ENCODE results near the gene CDC42BPB.

DNA sequence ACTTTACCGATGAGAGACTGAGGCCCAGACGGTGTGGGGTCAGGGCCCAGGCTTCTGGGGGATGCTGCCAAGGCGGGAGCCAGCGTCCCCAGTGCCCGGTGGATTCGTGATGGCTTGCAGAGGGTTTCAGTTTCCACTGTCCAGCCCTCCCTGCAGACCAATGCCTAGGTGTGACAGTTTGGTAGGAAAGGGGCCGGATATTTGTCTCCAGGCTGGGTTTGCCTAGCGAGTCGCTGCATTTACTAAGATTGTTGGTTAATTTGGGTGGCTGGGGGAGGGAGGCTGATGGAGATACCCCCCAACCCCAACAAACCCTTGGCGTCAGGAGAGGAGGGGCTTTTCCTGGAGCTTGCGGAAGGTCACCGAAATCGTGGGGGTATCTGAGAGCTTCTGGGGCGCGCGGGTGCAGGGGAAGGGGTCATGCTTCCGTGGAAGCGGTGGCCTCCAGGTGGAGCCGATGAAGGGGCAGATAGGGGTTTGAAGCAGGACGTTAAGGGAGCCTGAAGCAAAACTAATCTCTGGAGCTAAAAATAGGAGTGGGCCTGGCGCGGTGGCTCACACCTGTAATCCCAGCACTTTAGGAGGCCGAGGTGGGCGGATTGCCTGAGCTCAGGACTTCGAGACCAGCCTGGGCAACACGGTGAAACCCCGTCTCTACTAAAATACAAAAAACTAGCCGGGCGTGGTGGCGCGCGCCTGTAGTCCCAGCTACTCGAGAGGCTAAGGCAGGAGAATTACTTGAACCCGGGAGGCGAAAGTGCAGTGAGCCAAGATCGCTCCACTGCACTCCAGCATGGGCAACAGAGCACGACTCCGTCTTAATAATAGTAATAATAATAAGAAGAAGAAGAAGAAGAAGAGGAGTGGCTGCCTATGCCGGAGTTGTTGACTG lies 1.1 kb upstream of the CDC42BPB start:
- no peak for TF ChIP-seq EZH2 (IDR thresholded peaks at IDR 0.05; ENCODE audit: borderline replicate concordance, low read depth, low read length, severe bottlenecking)
- TF ChIP-seq, protein P1, sequence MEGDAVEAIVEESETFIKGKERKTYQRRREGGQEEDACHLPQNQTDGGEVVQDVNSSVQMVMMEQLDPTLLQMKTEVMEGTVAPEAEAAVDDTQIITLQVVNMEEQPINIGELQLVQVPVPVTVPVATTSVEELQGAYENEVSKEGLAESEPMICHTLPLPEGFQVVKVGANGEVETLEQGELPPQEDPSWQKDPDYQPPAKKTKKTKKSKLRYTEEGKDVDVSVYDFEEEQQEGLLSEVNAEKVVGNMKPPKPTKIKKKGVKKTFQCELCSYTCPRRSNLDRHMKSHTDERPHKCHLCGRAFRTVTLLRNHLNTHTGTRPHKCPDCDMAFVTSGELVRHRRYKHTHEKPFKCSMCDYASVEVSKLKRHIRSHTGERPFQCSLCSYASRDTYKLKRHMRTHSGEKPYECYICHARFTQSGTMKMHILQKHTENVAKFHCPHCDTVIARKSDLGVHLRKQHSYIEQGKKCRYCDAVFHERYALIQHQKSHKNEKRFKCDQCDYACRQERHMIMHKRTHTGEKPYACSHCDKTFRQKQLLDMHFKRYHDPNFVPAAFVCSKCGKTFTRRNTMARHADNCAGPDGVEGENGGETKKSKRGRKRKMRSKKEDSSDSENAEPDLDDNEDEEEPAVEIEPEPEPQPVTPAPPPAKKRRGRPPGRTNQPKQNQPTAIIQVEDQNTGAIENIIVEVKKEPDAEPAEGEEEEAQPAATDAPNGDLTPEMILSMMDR (IDR thresholded peaks at IDR 0.05; ENCODE audit: borderline replicate concordance, extremely low read depth, low read length, poor library complexity, severe bottlenecking) = no peak

Measured in DND-41 (cell line).